ELR (cell line): ENCODE data around the gene FOXK2.

Experiments
- DNase-seq: peaks from one replicate; pipeline ENCODE4 v3.0.0-alpha.2; 2015; ENCODE audit warnings: low read depth

The FOXK2 gene

GRCh38 chr17:82644148-82644547 is 124.6 kb downstream of the FOXK2 start:
- DNase-seq, result no peak

GRCh38 chr17:82645516-82645915 is 126.0 kb downstream of the FOXK2 start:
- DNase-seq, result peak; percentile 75

- peak; percentile 46 for DNase-seq
Observed at GRCh38 chr17:82647593-82648164, 128.1 kb downstream of the FOXK2 start.

- peak; percentile 99 for DNase-seq
Observed at GRCh38 chr17:82648165-82648668, 128.7 kb downstream of the FOXK2 start, which contains the start of gene WDR45B. Gene WDR45B, minus strand, starts transcription at chr17:82648444. Its CDS starts 104 bp downstream, at chr17:82648340.

- peak; percentile 50 for DNase-seq
Observed at GRCh38 chr17:82648742-82649331, 129.3 kb downstream of the FOXK2 start.

- no peak for DNase-seq
Observed at GRCh38 chr17:82649501-82650261, 130.1 kb downstream of the FOXK2 start.

GRCh38 chr17:82650723-82651122 is 131.2 kb downstream of the FOXK2 start:
- DNase-seq, result no peak

GRCh38 chr17:82653651-82654528 is 134.4 kb downstream of the FOXK2 start:
- no peak for DNase-seq
